NCI-H345 treated with DMSO at 0.1 percent for 48 hours (cell line): Measurements from ENCODE around the gene C15orf39.
"Not testable (repeated sequence)": the region's sequence is repeated elsewhere in the genome, so short reads cannot be mapped to it uniquely, and the experiment has no call there.

Experiments used
- DNase-seq: peaks from one replicate; lab custom pipeline; 2025; ENCODE audit not compliant: unreplicated experiment; lab: John Stamatoyannopoulos, UW

C15orf39 gene

GRCh38 chr15:75201616-75202250 is at the start of gene C15orf39:
Gene C15orf39, plus strand, starts transcription at chr15:75201882. Its CDS starts 4,167 bp downstream, at chr15:75206049.
- peak; percentile 10 for DNase-seq

DNA sequence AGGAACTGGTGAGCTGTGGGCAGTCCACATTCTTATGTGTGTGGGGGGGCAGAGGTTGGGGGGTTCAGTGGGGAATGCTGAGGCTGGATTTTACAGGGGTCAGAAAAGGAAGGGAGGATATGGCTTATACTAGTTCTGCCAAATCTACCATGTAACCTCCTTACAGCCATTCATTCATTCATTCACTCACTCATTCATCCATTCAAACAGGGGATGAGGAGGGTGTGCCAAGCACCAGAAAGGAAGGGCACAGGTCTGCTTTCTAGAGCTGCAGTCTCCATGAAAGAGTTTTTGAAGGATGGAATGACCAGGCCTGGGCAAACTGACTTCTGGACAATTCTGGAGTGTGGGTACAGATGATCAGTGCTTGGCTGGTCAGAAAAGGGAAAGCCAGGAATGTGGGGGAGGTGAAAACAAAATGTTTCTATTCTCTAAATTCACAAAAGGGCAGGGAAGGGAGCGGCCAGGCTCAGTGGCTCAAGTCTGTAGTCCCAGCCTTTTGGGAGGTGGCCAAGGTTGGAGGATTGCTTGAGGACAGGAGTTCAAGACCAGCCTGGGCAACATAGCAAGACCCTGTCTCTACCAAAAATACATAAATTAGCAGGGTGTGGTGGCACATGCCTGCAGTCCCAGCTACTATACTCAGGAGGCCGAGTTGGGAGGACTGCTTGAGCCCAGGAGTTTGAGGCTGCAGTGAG is 49.2 kb upstream of the C15orf39 start:
- no peak for DNase-seq

- DNase-seq: no peak
These were observed 48.6 kb upstream of the C15orf39 start for GRCh38 chr15:75153087-75153486.

GRCh38 chr15:75153565-75154276 is 48.0 kb upstream of the C15orf39 start:
- DNase-seq: no peak

DNA sequence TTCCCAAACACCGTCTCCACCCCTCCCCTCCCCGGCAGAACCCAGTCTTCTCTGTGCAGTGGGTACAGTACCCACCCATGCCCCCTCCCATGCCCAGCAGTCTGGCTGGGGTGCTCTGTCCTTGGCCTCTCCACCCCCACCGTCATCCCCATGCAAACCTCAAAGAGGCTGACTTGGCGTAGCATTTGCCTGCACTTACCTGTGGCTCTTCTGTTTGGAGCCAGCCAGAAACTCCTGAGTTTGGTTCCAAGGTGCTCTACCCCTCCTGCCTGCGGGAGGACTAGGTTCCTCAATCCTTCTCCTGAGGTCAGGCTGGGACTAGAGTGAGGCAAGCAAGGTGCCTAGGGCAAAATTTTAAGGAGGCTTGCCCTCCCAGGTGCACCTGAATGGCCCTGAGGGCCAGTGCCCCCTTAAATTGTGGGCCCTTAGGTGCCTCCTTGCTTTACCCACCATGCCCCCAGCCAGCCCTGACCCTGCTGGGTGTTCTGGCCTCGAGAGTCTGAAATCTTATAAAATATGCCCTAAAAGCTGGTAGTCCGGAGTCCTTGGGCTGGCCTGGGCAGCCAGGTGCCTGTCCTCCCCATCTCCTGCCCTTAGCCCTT is 47.1 kb upstream of the C15orf39 start:
- DNase-seq: no peak

DNA sequence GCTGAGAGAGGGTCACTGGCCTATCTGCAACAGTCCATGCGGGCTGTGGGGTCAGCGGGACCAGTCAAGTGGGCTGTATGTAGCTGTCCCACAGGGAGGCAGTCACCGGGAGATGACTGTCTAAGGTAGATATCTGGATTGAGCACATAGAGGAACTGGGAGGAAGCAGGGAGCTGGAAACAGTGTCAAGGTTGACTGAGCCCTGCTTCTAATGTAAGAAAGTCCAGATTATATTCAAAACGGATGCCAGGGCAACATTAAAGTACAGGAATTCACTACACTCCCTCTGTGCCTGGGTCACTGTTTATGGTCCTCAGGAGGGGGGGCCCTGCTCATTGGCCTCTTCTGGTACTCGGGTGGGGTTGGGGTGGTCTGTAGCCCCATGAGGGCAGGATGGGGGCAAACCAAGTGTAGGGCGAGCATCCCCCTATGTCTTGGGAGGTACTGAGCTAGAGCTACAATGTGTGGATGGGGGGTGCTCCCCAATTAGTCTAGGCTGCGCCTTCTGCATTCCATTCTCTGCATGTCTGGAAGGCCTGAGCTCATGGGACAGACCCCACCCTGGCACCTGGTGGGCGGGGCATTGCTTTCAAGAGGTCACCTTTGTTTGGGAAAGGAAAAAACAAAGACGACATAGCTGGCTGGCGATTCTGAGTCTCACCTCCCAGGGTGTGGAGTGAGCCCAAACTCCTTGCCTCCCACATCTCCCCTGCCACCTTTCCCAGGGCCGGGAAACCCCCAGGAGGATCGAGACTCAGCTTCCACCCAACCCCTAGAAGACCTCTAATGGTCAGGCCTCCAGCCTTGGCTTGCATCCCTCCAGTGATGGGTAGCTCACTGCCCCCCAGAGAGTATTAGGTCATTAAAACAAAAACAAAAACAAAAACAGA is 45.1 kb upstream of the C15orf39 start:
- no peak for DNase-seq

DNA sequence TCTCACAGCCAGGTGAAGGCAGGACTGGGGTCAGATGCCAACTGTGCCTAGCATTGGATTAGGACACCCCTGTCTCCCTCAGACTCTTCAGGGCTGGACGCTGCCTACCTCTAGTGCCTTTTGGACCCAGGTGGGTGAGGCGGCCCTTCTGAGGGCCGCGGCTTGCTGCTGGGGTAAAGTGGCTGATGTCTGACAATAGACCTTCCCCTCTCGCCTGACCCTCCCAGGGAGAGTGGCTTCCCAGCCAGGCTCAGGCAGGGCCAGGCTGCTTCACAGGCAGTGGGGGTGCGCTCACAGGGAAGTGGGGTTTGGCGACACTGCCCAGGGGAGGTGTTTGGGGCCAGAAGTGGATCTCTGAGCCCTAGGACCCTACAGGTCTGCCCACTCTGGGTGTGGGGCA is 43.3 kb upstream of the C15orf39 start:
- no peak for DNase-seq

GRCh38 chr15:75159244-75159643 is 42.4 kb upstream of the C15orf39 start:
- no peak for DNase-seq

GRCh38 chr15:75161106-75161916 is 40.4 kb upstream of the C15orf39 start:
- DNase-seq: no peak

GRCh38 chr15:75161917-75162414 is 39.7 kb upstream of the C15orf39 start:
- DNase-seq: no peak

DNA sequence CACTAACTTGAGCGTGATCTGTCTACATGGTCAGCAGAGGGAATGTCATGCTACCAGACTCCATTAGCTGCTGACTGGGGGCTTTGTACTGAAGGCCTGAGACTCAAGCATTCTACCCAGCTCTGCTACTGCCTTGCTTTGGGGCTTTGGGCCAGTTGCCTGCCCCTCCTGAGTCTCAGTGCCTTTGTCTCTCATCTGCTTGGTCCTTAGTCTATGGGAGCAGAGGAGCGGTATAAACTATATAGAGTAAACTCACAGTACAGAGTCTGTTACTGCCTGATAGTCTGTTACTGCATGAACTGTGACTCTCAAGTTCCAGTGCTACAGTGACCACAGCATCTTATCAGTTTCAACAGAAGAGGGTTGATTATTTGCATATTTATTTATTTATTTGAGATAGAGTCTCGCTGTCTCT is 38.5 kb upstream of the C15orf39 start:
- no peak for DNase-seq

DNA sequence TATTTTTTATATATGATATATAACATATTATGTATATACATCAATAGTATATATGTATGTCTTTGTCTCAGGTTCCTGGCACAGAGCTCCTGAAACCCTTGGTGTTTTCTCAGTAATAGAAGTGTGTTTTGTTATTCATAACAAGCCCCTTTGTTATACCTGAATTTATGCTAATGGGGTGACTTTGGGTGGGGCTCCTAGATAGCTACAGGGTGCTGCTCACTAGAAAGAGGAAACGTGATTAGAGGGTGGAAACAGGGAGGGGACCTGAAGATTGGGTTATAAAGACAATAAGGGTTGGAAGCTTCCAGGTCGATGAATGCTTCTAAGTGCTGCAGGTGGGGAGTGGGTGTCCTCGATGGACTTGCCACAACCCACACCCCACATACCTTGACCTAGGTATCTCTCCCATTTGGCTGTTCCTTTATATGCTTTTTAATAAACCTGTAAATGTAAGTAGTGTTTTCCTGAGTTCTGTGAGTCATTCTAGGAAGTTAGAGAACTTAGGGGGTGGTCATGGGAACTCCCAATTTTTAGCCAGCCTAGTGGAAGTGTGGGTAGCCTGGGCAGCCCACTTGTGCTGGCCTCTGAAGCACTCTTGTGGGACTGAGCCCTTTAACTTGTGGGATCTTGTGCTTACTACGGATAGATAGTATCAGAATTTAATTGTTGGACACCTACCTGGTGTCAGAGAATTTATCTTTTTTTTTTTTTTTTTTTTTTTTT is 36.9 kb upstream of the C15orf39 start:
- DNase-seq: no peak

- not testable (repeated sequence) for DNase-seq
These were observed 35.1 kb upstream of the C15orf39 start for GRCh38 chr15:75166489-75167063.

DNA sequence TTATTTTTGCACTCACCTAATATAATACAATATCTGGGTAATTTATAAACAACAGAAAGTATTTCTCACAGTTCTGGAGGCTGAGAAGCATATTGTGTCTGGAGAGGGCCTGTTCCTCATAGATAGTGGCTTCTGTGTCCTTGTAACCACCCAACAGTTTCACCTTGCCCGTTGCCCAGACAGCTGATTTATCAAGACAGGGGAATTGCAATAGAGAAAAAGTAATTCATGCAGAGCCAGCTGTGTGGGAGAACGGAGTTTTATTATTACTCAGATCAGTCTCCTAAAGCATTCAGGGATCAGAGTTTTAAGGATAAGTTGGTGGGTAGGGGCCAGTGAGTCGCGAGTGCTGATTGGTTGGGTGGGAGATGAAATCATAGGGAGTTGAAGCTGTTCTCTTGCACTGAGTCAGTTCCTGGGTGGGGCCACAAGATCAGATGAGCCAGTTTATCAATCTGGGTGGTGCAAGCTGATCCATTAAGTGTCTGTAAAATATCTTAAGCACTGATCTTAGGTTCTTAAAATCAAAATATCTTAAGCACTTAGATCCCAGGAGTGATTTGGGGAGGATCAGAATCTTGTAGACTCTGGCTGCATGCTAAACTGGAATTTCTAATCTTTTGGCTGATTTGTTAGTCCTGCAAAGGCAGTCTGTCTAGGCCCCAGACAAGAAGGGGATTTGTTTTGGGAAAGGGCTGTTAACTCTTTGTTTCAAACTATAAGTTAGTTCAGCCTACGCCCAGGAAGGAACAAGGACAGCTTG is 33.9 kb upstream of the C15orf39 start:
- DNase-seq: no peak

- DNase-seq: no peak
These were observed 33.3 kb upstream of the C15orf39 start for GRCh38 chr15:75168374-75168773.

GRCh38 chr15:75170203-75170602 is 31.5 kb upstream of the C15orf39 start:
- no peak for DNase-seq

DNA sequence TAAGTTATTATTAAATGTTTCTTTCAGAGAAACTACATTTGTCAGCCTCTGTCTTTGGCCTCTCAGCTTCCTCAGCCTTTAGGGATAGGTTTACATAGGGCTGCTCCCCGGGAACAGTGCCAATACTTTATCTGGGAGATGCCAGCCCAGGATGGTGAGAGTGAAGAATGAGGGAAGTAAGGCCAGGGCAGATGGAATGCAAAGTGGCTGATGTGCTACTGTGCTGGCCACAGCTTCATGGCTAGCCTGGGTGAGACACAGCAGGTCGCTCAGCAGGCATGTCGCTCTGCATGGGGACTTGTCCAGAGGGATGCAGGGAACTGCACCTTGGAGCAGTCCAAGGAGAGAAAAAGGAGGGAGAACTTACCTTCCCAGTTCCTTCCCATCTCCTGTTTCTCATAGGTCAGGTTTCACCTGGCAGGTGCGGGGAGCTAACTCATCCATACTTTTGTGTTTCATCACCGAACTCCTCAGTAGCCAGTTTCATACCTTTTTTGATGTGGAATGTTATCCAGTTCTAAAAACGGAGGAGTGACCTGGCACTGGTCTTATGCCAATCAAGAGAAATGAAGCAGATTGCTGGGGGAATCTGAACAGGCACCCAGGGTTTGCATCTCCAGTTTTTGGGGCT is 30.9 kb upstream of the C15orf39 start:
- no peak for DNase-seq
